Activated gamma-delta T cell (primary cell): ENCODE results near the gene UGT2B17.
"Not testable (repeated sequence)": the region's sequence is repeated elsewhere in the genome, so short reads cannot be mapped to it uniquely, and the experiment has no call there.

ENCODE experiments used
- DNase-seq: peaks from one replicate; lab custom pipeline; 2025; lab: John Stamatoyannopoulos, UW
- total RNA-seq, 2 donors: gene quantifications; one replicate each; lab custom pipeline; 2026; lab: John Stamatoyannopoulos, UW

Gene UGT2B17
- 0 to 0.05 reads per million in 2 donors for total RNA-seq

GRCh38 chr4:68576272-68577125, at the start of gene UGT2B17:
TSS of gene UGT2B17 (minus strand) at chr4:68576322. CDS start at chr4:68568484, 7,838 bp downstream.
- DNase-seq = no peak

DNA sequence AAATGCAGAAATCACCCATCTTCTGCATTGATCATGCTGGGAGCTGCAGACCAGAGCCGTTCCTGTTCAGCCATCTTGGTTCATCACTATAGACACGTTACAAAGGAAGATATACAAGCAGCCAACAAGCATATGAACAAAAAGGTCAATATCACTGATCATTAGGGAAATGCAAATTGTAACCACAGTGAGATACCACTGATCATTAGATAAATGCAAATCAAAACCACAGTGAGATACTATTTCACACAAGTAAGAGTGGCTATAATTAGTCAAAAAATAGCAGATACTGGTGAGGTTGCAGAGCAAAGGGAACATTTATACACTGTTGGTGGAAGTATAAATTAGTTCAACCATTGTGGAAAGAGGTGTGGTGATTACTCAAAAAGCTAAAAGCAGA, 46.6 kb upstream of the UGT2B17 start:
- DNase-seq = not testable (repeated sequence)

DNA sequence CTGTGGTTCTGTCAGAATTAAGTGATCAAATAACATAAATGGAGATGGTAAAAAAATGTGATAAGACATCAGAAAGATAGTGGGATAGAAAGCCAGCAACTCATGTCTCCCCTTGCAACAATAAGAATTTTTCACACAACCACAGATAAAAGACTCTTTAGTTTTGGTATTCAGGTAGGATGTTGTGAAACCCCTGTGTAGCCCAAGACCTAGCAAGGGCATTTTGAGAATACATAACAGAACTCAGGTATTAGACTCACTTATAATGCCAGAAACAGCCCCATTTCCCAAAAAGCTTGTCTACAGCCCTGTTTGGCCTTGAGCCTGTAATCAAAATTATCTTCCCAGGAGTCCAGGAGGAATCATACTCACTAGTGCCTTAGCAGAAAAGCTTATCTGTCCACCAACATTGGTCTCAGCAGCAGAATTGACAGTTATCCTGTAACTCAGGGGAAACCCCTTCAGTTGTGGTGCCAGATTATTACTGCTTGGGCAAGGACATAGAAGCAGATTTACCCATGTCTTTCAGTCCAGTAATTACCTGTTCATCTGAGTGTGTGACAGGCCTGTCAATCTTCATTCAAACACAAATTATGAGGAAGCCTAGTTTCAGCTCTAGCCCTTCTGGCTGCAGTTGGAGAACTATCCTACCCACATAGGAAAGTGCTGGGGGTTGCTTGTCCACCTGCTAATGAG, 41.0 kb upstream of the UGT2B17 start:
- no peak for DNase-seq

GRCh38 chr4:68615699-68616422, 39.7 kb upstream of the UGT2B17 start:
- no peak for DNase-seq

DNA sequence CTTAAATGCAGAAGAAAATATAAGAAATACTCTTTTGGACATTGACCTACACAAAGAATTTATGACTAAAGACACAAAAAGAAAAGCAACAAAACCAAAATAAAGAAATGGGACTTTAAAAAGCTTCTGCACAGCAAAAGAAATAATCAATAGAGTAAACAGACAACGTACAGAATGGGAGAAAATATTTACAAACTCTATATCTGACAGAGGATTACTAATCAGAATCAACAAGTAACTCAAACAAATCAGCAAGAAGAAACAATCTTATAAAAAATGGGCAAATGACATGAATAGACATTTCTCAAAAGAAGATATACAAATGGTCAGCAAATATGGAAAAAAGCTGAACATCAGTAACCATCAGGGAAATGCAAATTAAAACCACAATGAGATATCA, 37.6 kb upstream of the UGT2B17 start:
- no peak for DNase-seq

DNA sequence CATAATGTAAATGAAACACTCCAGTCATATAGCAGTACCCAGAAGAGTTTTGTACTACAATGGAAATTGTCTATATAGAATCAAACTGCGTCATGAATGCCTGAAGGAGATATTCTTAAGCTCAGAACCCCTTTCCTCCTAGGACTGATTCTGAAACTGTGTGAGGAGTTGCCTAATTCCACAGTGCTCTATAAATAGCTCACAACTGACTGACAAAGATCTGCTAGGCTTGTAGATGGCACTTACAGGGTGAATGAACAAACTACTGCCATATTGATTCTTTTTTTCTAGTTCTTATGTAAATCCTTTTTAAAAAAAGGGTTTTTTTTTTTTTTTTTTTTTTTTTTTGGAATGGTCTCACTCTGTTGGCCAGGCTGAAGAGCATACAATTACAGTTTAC, 30.1 kb upstream of the UGT2B17 start:
- DNase-seq = no peak

DNA sequence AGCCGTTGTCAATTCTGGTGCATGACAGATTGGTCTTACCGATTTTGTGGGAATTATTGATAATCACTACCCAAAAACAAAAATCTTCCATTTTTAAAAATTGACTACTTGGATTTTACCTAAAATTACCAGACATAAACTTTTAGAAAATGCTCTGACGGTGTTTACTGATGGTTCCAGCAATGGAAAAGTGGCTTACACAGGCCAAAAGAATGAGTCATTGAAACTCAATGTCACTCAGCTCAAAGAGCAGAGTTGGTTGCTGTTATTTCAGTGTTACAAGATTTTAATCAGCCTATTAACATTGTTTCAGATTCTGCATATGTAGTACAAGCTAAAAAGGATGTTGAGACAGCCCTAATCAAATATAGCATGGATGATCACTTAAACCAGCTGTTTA, 23.0 kb upstream of the UGT2B17 start:
- DNase-seq = no peak

DNA sequence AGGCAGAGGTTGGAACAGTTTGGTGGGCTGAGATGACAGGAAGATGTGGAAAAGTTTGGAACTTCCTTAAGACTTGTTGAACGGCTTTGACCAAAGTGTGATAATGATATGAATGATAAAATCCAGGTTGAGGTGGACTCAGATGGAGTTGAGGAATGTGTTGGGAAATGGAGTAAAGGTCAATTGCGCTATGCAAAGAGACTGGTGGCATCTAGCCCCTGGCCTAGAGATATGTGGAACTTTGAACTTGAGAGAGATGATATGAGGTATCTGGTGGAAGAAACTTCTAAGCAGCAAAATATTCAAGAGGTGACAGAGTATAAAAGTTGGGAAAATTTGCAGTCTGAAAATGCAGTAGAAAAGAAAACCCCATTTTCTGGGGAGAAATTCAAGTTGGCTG, 21.4 kb upstream of the UGT2B17 start:
- DNase-seq = no peak

- no peak for DNase-seq
These were observed 18.6 kb upstream of the UGT2B17 start for GRCh38 chr4:68594678-68595077.

- DNase-seq = no peak
These were observed 17.0 kb upstream of the UGT2B17 start for GRCh38 chr4:68593112-68593511.

- no peak for DNase-seq
These were observed 16.6 kb upstream of the UGT2B17 start for GRCh38 chr4:68592673-68593072.

GRCh38 chr4:68591204-68591603, 15.1 kb upstream of the UGT2B17 start:
- no peak for DNase-seq

- DNase-seq = no peak
These were observed 13.7 kb upstream of the UGT2B17 start for GRCh38 chr4:68589790-68590189.

GRCh38 chr4:68582339-68582717, 6.2 kb upstream of the UGT2B17 start:
- DNase-seq = no peak

DNA sequence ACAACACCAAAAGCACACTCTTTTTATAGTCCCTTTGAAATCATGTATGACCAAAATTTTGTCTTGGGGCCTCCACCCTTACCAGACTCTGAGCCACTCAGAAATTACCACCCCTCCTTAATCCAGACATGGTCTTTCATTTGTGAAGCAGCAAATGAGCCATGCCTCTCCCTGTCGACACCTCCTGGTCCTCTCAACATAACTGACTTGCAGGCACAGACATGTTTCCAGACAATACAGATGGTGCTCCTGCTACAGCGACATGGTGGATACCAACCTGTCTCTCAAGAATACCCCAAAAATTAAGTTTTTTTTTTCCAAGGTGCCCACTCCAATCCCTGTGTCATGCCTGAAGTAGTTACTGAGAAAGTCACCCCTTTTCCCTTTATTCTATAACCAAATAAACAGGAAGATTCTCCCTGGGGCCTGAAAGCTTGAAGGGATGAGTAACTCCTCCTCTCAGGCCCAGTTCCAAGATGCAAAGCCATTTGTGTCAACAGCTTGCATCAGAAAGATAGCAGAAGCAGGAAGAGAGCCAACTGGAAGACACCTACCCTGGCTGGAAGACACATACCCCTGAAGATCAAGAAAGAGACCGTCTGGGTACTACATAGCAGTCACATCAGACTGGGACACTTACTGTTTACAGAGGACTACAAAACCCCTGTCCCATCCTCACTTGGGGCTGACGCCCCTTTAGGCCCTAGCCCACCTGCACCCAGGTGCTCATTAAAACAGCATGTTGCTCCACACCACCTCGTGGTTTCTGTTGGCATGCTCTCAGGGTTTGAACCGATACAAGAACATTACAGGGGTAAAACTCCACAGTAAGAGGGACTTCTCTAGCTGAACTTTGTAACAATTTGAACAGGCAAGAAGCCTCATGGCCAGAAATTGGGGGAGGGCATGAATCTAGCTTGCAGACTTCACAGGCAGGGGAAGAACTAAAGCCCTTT, 5.5 kb upstream of the UGT2B17 start:
- DNase-seq = no peak

GRCh38 chr4:68577590-68577989, 1.5 kb upstream of the UGT2B17 start:
- no peak for DNase-seq

DNA sequence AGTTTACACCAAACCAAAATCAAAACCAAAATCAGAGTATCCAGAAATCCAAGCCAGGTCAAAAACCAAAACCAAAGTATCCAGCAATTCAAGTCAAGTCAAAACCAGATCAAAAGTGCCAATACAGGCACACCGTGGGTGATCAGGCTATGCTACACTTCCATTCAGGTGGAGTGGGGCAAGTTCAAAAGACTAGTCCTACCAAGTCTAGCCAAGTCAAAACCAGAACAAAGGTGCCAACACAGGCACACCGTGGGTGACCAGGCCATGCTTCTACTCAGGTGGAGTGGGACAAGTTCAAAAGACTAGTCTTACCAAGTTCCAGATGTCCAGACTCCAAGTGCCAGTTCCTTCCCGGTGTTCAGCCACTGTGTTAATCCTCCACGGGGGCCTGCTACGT, 486 bp downstream of the UGT2B17 start:
- not testable (repeated sequence) for DNase-seq

GRCh38 chr4:68575081-68575480, 1.0 kb downstream of the UGT2B17 start:
- no peak for DNase-seq

GRCh38 chr4:68572653-68573170, 3.4 kb downstream of the UGT2B17 start:
- no peak for DNase-seq

DNA sequence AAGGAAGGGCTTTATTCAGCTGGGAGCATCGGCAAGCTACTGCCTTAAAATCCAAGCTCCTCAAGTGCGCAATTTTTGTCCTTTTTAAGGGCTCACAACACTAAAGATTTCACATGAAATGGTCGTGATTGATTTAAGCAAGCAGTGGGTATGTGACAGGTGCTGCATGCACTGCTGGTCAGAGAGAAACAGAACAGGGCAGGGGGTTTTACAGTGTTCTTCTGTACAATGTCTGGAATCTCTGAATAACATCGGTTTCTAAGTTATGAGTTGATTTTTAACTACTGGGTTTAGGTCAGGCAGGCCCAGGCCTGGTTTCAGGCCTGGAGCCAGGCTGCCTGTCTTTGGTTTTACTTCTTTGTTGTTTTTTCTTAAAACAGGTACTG, 6.0 kb downstream of the UGT2B17 start:
- DNase-seq = no peak

GRCh38 chr4:68569466-68570121, 6.5 kb downstream of the UGT2B17 start:
- no peak for DNase-seq
